OCI-LY3 (cell line): ENCODE data around the gene OR56A4.

Source experiments
- EZH2phosphoT487 ChIP-seq: fragments of 200-600 bp; shearing (Covaris generic); IDR thresholded peaks from 2 replicates; pipeline ENCODE4 v1.6.1; 2018; ENCODE audit warnings: antibody characterized with exemption, mixed run types, low read depth
- TF ChIP-seq, protein P1 (sequence below): fragments of 200-600, 300-600 bp; sonication (generic); IDR thresholded peaks from 2 replicates; pipeline ENCODE4 v1.5.1; 2014; ENCODE audit warnings: antibody characterized with exemption, low read length, low read depth

DNA sequence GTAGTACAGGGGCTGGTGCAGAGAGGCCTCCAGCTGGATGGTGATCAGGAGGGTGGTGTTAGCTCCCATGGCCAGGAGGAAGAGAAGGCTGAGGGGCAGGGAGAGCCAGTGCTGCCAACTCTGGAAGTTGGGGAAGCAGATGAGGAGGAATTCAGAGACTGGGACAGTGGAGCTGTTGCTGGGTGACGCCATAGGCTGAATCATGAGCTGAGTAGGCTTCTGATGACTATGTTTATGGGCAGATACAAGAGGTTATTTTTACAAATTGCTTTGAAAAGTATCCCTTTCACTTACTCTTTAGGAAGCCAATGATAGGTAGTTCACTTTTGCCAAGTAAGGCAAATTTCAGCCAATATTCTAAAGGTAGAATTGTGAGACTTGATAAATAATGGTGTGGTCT is 20.8 kb upstream of the OR56A4 start:
- TF ChIP-seq, protein P1, sequence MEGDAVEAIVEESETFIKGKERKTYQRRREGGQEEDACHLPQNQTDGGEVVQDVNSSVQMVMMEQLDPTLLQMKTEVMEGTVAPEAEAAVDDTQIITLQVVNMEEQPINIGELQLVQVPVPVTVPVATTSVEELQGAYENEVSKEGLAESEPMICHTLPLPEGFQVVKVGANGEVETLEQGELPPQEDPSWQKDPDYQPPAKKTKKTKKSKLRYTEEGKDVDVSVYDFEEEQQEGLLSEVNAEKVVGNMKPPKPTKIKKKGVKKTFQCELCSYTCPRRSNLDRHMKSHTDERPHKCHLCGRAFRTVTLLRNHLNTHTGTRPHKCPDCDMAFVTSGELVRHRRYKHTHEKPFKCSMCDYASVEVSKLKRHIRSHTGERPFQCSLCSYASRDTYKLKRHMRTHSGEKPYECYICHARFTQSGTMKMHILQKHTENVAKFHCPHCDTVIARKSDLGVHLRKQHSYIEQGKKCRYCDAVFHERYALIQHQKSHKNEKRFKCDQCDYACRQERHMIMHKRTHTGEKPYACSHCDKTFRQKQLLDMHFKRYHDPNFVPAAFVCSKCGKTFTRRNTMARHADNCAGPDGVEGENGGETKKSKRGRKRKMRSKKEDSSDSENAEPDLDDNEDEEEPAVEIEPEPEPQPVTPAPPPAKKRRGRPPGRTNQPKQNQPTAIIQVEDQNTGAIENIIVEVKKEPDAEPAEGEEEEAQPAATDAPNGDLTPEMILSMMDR: no peak
- no peak for TF ChIP-seq EZH2phosphoT487
